Left colon (tissue), 2 donors: ENCODE results near the gene GLRA1. TPM values are rescaled to one million over a fixed set of nuclear protein-coding genes. Genes with fewer than 3 reads are reported as not detected.
"Not testable (repeated sequence)": the region's sequence is repeated elsewhere in the genome, so short reads cannot be mapped to it uniquely, and the experiment has no call there.

ENCODE experiments used
- ATAC-seq: fragments of 200-7000 bp; cut with Tn5 transposase; one replicate; pipeline ENCODE4 v1.9.1; 2020; ENCODE audit warnings: mild to moderate bottlenecking, moderate library complexity
- DNase-seq, 2 donors: peaks; one replicate each; pipeline ENCODE4 v3.0.0-alpha.2; 2020
- intact Hi-C, 2 donors: fragments of 100-400 bp; cut with DNase I in 1 of 2; cut with micrococcal nuclease in 1 of 2; formaldehyde crosslinking; loops; one replicate each; pipeline versions ENCODE4 v1.11.2 to v1.14.0; 2022; cut with DNase I, micrococcal nuclease
- total RNA-seq, 2 donors: library from RNA; stranded (reverse); fragmentation: NEBNext Ultra II Directional; extraction: Animal tissue kit (Norgen Biotek cat#: 25700); gene quantifications; one replicate each; pipeline ENCODE4 v1.2.1, GENCODE V29; 2021
- donor health status: DM: no; HTN: no; CAD: no.
- donor health status: DM: yes; HTN: yes; CAD: no.

Gene GLRA1
- total RNA-seq, 2 donors from 2014 or later = not detected

DNA sequence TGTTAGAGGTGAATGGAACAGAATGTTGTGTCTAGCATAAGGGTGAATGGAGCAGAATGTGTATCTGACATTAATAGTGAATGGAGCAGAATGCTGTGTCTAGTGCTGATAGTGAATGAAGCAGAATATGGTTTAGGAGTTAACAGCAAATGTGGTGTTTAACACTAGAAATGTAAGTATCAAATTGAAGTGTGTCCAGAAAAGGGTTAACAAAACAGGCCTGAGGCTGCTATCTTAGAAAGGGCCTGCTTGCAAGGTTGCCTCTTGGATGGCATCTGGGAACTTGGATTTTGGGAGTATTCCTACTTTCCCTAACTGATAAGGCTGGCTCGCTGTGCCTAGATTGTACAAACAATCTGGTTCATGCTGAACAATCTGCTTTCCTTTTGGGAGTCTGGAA, 76.8 kb downstream of the GLRA1 start:
- intact Hi-C loops = no loop called here
- no peak for ATAC-seq
- DNase-seq = no peak

DNA sequence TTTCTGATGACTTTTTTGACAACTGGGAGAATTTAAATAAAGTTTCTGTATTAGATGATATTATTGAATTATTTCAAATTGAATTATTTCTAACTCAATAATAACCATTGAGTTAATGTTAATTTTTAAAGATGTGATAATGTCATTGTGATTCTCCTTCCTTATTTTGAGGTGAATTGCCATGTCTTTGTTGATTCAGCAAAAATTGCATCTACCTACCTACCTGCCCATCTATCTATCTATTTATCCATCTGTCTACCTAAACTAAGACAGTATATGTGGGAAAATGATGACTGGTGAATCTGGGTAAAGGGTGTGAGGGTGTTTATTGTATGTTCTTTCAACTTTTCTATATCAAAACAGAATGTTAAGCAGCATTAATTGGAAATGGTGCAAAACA, 77.9 kb downstream of the GLRA1 start:
- intact Hi-C loops = no loop called here
- DNase-seq (no peak), ATAC-seq (no peak)

DNA sequence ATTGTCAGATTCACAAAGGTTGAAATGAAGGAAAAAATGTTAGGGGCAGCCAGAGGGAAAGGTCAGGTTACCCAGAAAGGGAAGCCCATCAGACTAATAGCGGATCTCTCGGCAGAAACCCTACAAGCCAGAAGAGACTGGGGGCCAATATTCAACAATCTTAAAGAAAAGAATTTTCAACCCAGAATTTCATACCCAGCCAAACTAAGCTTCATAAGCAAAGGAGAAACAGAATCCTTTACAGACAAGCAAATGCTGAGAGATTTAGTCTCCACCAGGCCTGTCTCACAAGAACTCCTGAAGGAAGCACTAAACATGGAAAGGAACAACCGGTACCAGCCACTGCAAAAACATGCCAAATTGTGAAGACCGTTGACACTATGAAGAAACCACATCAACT, 91.8 kb downstream of the GLRA1 start:
- intact Hi-C loops, DNase-seq, ATAC-seq: not testable (repeated sequence)

DNA sequence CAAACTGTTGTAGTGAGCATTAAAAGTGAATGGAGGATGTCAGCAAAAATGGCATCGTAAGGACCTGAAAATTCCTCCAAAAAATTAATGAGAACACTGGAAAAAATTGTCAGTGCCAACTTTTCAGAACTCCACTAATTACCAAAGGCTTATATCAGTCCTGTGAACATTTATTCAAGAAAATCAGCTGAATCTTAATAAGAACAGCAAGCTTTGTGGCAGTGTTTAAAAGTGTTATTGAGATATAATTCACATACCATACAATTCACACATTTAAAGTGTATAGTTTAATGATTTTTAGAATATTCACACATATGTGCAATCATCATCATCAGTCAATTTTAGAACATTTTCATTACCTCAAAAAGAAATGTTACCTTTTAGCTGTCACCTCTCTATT, 95.3 kb downstream of the GLRA1 start:
- DNase-seq (no peak), ATAC-seq (no peak)
- intact Hi-C loops = loop anchor here (5.0 to 10.0 kb wide), 3 partner anchors 313 to 675 kb away; no protein-coding TSS in a partner anchor

DNA sequence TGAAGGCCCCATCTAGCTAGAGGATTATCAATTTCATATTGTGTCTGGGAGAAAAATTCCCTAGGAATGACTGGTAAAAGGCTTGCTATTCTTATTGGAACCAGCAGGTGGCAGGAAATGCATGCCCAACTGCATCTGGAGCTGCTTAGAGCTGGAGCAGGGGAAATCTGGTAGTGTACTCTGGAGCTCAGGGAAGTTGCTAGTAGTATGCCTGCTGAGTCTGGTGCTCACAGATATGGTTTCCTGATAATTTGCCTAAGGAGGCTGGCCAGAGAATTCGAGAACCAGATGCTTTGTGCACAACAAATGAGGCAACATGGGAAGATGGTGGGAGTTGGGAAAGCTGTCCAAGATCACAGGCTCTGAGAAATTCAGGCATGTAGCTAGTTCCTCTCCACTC, 99.2 kb downstream of the GLRA1 start:
- DNase-seq = peak; percentile 28 to 44
- peak; percentile 88 for ATAC-seq
- intact Hi-C loops = loop anchor here (5.0 to 10.0 kb wide), 3 partner anchors 317 to 679 kb away; no protein-coding TSS in a partner anchor

DNA sequence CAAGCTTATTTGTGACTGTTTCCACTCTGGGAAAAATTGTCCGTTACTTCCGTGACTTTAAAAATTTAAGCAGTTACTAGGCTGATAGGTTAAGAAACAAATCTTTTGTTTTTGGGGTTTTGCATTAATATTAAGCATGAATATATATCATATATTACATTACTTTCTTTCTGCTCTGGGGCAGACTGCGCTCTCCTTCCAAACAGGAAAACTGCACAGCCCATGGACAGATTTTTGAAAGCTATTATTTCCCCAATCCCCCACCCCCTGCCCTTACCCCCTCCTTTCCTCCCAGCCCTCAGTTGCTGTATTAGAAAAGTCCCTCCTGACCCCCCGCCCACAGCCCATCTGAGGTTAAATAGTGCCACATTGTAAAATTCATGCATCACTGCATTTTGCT, 102.5 kb downstream of the GLRA1 start:
- DNase-seq = no peak
- intact Hi-C loops = loop anchor here (10.0 kb wide), 2 partner anchors 323 to 683 kb away; no protein-coding TSS in a partner anchor
- no peak for ATAC-seq

DNA sequence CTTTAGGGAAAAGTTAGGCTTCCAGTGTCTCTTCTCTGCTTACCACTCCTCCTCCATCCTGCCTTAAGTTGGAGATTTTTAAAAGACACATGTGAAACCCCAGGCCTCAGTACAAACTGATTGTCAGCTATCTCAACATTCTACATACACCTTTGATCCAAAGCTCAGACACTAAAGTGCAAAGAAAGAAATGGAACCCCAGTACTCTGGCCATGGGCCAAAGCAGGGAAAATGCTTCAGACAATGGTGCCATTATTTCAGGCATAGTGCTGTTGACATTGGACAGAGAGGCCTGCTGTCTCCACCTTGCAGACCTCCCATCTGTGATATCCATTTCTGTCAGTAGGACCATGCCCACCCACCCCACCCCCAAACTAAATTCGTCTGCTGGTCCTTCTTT, 103.7 kb downstream of the GLRA1 start:
- intact Hi-C loops = loop anchor here (10.0 kb wide), 2 partner anchors 324 to 684 kb away; no protein-coding TSS in a partner anchor
- peak in 1 of 2 donors; percentile 22 for DNase-seq
- peak; percentile 61 for ATAC-seq

DNA sequence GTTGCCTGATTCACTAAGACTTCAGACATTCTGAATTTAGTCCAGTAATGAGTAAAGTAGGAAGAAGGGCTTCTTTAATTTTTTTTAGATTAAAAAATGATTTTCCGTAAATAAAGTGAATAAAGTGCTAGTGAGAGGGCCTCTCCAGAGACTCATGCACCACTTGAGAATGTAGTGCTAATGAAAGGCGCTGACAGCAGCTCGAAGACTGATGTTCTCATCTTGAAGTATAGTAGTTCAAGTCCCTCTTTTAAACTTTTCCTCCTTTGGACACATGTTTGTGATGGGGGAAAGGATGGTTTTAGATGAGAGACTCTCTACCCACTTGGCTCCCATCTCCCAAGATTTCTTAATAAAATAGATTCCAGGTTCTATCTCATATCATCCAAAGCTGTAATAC, 104.4 kb downstream of the GLRA1 start:
- DNase-seq = no peak
- intact Hi-C loops = loop anchor here (10.0 kb wide), 2 partner anchors 325 to 685 kb away; no protein-coding TSS in a partner anchor
- no peak for ATAC-seq

DNA sequence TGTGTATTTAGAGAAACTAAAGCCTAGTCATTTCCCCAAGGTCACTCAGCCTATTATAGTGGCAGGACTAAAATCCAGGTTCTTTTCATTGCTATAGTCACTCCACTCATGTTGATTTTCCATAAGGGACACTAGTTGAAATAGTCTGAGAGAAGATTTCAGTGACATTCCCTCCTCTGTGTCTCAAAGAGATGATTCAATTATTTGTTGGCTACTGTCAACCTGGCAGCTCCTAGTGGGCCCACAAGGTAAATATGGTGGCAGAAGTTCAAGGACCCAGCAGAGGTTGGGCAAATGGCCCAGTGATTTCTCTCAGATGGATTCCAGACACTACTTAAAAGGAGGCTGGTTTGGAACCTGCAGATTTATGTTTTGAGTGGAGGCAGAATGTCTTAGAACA, 104.8 kb downstream of the GLRA1 start:
- DNase-seq (no peak), ATAC-seq (no peak)
- intact Hi-C loops = loop anchor here (10.0 kb wide), 2 partner anchors 325 to 685 kb away; no protein-coding TSS in a partner anchor

DNA sequence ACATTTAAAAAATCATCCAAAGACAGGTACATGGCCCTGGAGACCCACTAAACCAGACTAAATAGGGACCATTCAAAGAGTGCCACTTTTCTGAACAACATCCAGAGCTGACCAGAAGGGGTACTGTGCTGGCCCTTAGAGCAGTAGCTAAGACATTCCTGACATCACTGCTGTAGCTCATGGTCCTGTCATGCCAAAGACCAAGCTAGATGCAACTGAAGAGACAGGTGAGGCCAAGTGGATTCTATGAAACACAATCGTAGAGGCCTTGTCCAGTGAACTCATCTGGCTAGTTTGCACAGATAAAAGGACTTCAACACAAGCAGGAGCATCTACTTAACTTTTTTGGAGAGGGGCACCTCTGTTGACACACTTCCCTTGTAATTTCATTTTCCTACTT, 109.6 kb downstream of the GLRA1 start:
- DNase-seq = no peak
- ATAC-seq = no peak
- intact Hi-C loops = no loop called here

DNA sequence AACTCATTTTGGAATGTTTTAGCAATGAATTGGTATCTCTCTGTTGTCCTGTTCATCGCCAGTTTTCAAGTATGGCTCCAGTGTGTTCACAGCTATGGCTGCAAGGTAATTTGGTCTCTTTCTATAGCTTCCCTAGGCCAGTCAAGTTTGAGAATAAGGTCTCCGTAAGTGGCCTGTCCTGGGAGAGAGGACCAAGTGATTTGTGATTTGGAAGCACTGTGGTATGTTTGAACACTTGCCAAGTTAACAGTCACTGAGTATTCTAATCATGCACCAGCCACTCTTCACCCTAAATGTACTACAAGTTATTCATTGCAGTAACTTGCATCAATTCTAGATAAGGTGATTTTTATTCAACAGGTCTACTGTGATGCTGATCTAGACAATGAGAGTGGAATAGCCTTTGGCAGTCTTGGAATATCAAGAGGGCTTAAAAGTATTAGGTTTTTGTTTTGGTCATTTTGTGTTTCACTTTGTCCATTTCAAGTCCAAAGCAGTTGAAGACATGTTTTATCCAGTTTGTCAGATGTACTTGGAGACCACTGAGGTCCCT, 111.8 kb downstream of the GLRA1 start:
- ATAC-seq (no peak), DNase-seq (no peak)
- intact Hi-C loops = no loop called here

DNA sequence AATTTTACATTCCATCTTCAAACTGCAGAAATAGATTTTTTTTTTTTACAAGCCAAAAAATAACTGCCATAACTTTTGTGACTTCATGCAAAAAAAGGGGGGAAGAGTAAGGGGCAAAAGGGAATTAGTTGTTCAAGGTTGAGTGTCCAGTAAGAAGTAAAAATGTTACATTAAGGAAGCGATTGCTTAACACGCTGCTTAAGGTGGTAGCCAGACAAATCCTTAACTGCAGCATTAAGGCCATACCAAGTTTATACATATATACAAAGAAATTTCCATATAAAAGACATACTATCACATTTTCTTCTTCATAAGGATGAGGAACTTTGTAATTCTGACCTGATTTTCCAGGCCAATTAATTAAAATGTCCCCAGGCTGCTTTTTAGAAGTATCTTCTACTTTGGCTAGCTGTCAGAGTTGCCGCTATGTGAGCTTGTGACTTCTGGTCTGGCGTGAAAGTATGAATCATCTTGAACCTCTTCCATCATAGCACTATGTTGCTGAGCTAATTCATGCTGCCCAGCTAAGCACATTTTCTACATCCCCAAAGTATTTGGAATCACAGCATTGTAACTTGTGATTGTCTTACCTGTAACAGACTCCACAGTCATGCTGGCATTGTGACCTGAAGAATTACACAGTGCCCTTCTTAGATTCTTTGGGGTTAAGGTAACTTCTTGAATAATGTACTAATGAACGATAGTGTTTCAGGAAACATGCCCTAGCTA, 112.9 kb downstream of the GLRA1 start:
- DNase-seq (no peak), ATAC-seq (no peak)
- intact Hi-C loops = no loop called here

DNA sequence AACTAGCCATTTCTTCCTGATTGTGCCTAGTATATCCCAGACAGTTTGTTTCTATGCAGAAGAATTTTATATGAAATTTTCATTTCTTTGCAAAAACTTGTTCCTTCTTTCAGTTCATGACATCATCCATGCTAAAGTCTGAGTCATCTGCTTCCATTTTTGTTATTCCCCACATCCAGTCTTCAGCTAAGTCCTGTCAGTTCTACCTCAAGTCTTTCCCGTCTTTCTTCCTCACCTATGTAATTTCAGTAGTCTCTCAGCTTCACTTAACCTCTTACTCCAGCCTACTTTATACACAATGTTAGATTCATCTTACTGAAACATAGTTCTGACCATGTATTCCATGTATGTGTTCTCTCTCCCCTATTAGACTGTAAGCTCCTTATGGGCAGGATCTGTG, 113.8 kb downstream of the GLRA1 start:
- intact Hi-C loops = no loop called here
- ATAC-seq (no peak), DNase-seq (no peak)

DNA sequence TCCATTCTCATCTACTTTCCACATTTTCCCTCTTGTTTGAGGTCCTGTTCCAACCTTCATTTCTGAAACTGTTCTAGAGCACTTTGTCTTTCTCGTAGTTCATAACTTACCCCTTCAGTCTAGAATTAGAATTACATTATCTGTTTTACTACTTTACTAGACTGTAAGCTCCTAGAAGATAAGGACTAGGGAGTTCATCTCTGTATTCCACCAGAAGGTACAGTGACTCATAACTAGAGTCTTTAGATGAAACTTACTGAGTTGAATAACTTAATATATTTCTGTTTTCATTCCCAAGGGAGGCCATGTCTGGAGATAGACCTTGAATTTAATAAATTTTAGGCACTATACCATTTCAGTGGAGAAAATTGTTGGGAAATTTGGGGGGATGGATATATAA, 114.2 kb downstream of the GLRA1 start:
- intact Hi-C loops = no loop called here
- no peak for ATAC-seq

DNA sequence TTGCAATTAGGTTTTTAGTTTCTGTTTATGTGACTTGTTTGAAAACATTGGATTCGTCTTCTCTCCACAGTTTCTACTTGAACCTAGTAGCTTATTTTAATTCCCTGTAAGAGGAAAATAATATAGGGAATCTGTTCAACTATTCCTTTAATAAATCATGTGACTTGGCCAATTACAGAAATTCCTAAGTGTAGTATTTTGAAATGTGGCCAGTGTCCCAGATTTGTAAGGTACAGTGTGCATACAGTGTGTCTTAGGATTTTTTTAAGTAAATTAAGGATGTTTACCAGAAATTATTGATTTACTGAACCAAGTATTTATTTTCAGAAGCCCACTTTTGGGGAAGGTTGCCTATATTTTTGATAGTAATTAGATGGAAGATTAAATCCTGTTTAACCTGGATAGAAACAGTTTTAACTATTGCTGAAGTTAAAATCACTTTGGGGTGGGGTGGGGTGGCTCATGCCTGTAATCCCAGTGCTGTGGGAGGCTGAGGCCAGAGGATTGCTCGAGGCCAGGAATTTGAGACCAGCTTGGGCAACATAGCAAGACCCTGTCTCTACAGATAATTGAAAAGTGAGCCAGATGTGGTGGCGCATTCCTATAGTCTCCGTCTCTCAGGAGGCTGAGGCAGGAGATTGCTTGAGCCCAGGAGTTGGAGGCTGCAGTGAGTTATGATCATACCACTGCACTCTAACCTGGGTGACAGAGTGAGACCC, 116.0 kb downstream of the GLRA1 start:
- intact Hi-C loops = no loop called here
- ATAC-seq (no peak), DNase-seq (no peak)

More for the DNA sequence above, 114.2 kb downstream of the GLRA1 start:
- DNase-seq = no peak

DNA sequence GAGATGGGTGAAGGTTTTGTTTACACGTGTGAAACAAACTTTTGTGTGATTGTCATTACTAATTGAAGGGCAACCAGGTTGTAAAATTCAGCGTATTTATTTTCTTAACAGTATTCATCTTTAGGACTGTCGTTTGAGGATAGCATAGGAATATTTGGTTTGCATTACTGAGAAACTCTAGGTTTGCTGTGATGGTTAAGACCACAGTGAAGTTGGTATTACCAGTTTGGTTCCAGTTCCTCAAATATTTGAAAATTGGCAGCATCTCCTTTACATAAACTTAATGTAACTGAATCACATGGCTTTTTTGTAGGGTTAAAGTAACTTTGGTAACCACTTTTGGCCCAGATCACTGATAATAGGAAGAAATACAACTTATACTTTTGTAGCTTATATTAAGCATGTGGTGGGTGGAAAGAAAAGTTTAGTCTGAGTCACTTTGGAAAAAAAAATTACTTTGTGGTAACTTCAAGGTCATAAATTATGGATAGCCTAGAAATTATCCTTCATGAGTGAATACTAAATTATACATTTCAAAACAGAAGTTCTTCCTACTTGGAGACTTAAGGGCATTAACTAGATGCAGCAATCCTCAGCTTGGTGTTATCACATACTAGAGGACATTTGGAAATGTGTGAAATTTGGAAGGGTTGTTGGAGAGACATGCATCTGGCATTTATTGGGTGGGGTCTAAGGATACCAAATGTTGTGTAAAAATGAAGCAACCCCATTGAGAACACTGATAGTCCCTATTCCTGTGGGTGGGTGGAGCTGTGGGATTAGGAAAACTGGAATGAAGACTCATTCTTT, 119.0 kb downstream of the GLRA1 start:
- no peak for DNase-seq
- intact Hi-C loops = no loop called here
- ATAC-seq = no peak

DNA sequence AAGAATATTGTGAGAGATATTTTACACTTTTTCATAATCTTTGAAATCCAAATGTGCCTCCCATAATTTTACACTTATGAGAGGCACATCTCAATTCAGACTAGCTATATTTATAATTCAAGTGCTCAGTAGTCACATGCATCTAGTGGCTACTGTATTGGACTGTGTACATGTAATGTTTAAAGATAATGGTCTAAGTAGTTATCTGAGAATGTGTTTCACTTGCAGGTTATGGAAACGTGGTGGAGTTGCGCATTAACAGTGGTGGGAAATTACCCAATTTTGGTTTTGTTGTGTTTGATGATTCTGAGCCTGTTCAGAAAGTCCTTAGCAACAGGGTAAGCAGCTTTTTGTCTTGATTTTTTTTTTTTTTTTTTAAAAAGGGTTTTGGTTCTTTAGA, 124.1 kb downstream of the GLRA1 start:
- intact Hi-C loops = no loop called here
- no peak for ATAC-seq
- DNase-seq = no peak

DNA sequence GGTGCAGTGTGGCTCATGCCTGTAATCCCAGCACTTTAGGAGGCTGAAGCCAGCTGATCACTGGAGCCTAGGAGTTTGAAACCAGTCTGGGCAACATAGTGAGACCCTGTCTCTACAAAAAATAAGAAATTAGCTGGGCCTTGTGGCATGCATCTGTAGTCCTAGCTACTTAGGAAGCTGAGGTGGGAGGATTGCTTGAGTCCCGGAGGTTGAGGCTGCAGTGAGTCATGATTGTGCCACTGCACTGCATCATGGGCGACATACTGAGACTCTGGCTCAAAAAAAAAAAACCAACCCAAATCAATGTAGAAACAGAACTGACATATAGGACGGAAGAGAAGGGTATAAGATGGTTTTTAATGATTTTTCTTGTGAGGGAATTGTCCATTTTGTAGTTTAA, 125.2 kb downstream of the GLRA1 start:
- DNase-seq (no peak), ATAC-seq (no peak)

DNA sequence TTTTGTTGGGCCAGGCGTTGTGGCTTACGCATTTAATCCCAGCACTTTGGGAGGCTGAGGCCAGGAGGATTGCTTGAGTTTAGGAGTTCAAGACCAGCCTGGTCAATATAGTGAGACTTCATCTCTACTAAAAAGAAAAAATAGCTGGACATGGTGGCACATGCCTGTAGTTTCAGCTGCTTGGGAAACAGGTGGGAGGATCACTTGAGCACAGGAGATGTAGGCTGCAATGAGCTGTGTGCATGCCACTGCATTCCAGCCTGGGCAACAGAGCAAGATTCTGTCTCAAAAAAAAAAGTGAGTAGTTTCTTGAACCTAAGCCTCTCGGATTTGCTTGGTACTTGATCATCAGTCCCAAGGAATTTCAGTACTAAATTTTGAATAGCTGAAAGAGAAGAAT, 126.0 kb downstream of the GLRA1 start:
- DNase-seq (no peak), ATAC-seq (no peak)
- intact Hi-C loops = no loop called here

More for the DNA sequence above, 125.2 kb downstream of the GLRA1 start:
- intact Hi-C loops = no loop called here
